HCT116 (cell line): ENCODE data around the gene MAJIN. TPM values are rescaled to one million over a fixed set of nuclear protein-coding genes. Genes with fewer than 3 reads are reported as not detected.

Experiments used
- EZH2phosphoT487 ChIP-seq: fragments of 200-600 bp; IDR thresholded peaks from 2 replicates; pipeline ENCODE4 v1.6.1; 2018; ENCODE audit warnings: antibody characterized with exemption, borderline replicate concordance
- TCF7L2 ChIP-seq: IDR thresholded peaks from 2 replicates; pipeline ENCODE4 v1.7.0; 2011; ENCODE audit warnings: borderline replicate concordance, inconsistent platforms; ENCODE audit not compliant: insufficient read depth, insufficient read length; ENCODE audit errors: extremely low read depth
- YY1 ChIP-seq: IDR thresholded peaks from 2 replicates; pipeline ENCODE4 v1.6.1; 2011; ENCODE audit warnings: low read length, low read depth, moderate library complexity, mild to moderate bottlenecking; ENCODE audit not compliant: insufficient replicate concordance; ENCODE audit errors: extremely low read depth
- ZFX ChIP-seq: fragments of 450-650 bp; IDR thresholded peaks from 2 replicates; pipeline ENCODE4 v1.6.1; 2017
- microRNA counts: library from miRNA; unstranded; fragments of <30 nt; microRNA quantifications from one replicate; lab custom pipeline; 2015
- microRNA-seq: library from miRNA; unstranded; fragments of <30 nt; microRNA quantifications from one replicate; pipeline ENCODE4, GENCODE V29; 2016; ENCODE audit warnings: borderline number of aligned reads
- total RNA-seq: library from RNA; stranded (reverse); gene quantifications from one replicate; pipeline ENCODE4 v1.2.1, GENCODE V29; 2021; ENCODE audit not compliant: unreplicated experiment
- TF ChIP-seq, protein P1 (sequence below): IDR thresholded peaks from 2 replicates; pipeline ENCODE4 v1.6.1; 2012; ENCODE audit warnings: low read depth

Gene MAJIN
- total RNA-seq, 1 experiment from 2014 or later, result not detected

DNA sequence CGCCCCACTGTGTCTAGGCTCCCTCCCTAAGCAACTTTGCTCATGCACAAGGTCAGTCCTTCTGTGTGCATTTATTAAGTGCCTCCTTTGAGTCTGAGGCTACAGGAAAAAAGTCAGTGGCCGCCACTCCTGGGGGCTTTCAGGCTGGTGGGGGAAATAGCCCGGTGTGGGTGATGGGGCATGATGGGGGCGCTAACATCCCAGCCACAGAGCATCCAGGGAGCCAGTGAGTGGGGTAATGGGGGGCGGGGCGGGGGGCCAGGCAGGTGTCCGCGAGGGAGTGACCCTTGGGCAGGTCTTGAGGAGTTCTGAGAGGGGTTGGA, 83.5 kb downstream of the MAJIN start (continued):
- TF ChIP-seq, protein P1, sequence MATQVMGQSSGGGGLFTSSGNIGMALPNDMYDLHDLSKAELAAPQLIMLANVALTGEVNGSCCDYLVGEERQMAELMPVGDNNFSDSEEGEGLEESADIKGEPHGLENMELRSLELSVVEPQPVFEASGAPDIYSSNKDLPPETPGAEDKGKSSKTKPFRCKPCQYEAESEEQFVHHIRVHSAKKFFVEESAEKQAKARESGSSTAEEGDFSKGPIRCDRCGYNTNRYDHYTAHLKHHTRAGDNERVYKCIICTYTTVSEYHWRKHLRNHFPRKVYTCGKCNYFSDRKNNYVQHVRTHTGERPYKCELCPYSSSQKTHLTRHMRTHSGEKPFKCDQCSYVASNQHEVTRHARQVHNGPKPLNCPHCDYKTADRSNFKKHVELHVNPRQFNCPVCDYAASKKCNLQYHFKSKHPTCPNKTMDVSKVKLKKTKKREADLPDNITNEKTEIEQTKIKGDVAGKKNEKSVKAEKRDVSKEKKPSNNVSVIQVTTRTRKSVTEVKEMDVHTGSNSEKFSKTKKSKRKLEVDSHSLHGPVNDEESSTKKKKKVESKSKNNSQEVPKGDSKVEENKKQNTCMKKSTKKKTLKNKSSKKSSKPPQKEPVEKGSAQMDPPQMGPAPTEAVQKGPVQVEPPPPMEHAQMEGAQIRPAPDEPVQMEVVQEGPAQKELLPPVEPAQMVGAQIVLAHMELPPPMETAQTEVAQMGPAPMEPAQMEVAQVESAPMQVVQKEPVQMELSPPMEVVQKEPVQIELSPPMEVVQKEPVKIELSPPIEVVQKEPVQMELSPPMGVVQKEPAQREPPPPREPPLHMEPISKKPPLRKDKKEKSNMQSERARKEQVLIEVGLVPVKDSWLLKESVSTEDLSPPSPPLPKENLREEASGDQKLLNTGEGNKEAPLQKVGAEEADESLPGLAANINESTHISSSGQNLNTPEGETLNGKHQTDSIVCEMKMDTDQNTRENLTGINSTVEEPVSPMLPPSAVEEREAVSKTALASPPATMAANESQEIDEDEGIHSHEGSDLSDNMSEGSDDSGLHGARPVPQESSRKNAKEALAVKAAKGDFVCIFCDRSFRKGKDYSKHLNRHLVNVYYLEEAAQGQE, result no peak
- no peak for TF ChIP-seq EZH2phosphoT487
- no peak for TF ChIP-seq ZFX
- TF ChIP-seq YY1, result no peak
- no peak for TF ChIP-seq TCF7L2
- TF ChIP-seq, all 23 proteins: peak for 0

MicroRNA genes within 50 kb of the gene (microRNA counts, 767-probe panel; counts per million panel counts)
- microRNA hsa-miR-192-5p (lab: Ali Mortazavi, UCI), result not detected

Small RNA genes within 50 kb of the gene (microRNA-seq; reads per million reads assigned to microRNA genes)
- gene MIR6749 (not detected), gene MIR6750 (not detected), gene MIR6879 (not detected)

Other genes with a start within 250 kb of the MAJIN start
- gene NRXN2, start 248.9 kb downstream of the MAJIN start, total RNA-seq, result 1.5 TPM
- 12.8 TPM for gene RASGRP2, start 228.0 kb downstream of the MAJIN start, total RNA-seq
- gene PYGM, start 212.1 kb downstream of the MAJIN start, total RNA-seq, result 1.7 TPM
- gene SF1, start 193.6 kb downstream of the MAJIN start, total RNA-seq, result 403 TPM
- 44.2 TPM for gene MAP4K2, start 168.9 kb downstream of the MAJIN start, total RNA-seq
- gene MEN1, start 161.6 kb downstream of the MAJIN start, total RNA-seq, result 62.1 TPM
- gene CDC42BPG, start 127.5 kb downstream of the MAJIN start, total RNA-seq, result 30.1 TPM
- 48.1 TPM for gene EHD1, start 93.5 kb downstream of the MAJIN start, total RNA-seq
- 24.7 TPM for gene ATG2A, start 54.9 kb downstream of the MAJIN start, total RNA-seq
- 10.9 TPM for gene PPP2R5B, start 47.4 kb downstream of the MAJIN start, total RNA-seq
- gene GPHA2, start 36.2 kb downstream of the MAJIN start, total RNA-seq, result not detected
- gene BATF2, start 24.9 kb upstream of the MAJIN start, total RNA-seq, result 2.1 TPM
- 68.7 TPM for gene ARL2, start 42.1 kb upstream of the MAJIN start, total RNA-seq
- 16.8 TPM for gene SNX15, start 55.3 kb upstream of the MAJIN start, total RNA-seq
- 36.9 TPM for gene SAC3D1, start 69.1 kb upstream of the MAJIN start, total RNA-seq
- gene NAALADL1, start 86.4 kb upstream of the MAJIN start, total RNA-seq, result not detected
- gene CDCA5, start 111.9 kb upstream of the MAJIN start, total RNA-seq, result 72.1 TPM
- gene ZFPL1, start 112.1 kb upstream of the MAJIN start, total RNA-seq, result 35.3 TPM
- gene VPS51, start 124.1 kb upstream of the MAJIN start, total RNA-seq, result 89.5 TPM
- 52.9 TPM for gene TM7SF2, start 139.8 kb upstream of the MAJIN start, total RNA-seq
- 18.8 TPM for gene ZNHIT2, start 145.6 kb upstream of the MAJIN start, total RNA-seq
- 1,073 TPM for gene FAU, start 150.0 kb upstream of the MAJIN start, total RNA-seq
- 77.5 TPM for gene MRPL49, start 150.2 kb upstream of the MAJIN start, total RNA-seq
- gene SYVN1, start 162.4 kb upstream of the MAJIN start, total RNA-seq, result 45.9 TPM
- gene SPDYC, start 198.1 kb upstream of the MAJIN start, total RNA-seq, result 1.2 TPM
- 279 TPM for gene CAPN1, start 209.8 kb upstream of the MAJIN start, total RNA-seq